ENCODE results near the gene CCDC12.
A peak's percentile ranks its signal among the peaks of the same experiment; 100 is the strongest.

Gene CCDC12

DNA sequence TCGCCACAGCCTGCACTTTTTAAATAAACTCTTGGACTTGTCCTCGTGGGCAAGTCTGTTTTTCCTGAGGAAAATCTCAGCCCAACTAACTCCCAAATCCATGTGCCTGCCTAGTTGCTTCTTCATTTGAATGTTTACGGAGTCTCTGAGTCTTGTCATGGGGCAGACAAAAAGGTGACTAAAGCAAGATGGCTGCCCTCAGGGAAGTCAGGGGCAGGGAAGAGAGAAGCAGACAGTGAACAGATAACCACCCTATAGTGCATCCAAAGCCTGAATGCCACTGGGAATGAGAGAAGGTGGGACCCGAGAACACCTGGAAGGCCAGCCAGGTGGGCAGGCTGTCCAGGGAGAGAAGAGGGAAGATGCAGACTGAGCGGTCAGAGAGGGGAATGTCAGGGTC, 21.4 kb downstream of the CCDC12 start:
- no peak for DNase-seq (ENCODE audit: low spot score)

DNA sequence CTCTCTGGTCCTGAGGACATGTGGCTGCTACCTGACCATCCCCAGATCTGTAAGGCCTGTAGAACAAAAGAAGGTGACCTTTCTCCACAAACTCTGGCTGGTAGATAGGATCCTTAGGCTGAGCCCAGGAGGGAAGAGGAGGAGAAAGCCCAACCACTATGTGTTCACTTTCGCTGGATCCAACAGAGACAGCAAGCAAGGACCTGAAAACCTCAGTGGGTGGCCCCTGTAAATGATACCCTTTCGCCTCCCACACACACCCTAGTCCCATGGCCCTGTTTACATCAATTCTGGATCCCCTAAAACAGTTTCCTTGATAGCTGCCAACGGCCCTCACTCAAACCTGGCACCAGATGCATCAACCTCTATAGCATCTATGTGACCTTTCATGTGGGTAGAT, 22.4 kb downstream of the CCDC12 start:
- no peak for DNase-seq (ENCODE audit: low spot score)

DNA sequence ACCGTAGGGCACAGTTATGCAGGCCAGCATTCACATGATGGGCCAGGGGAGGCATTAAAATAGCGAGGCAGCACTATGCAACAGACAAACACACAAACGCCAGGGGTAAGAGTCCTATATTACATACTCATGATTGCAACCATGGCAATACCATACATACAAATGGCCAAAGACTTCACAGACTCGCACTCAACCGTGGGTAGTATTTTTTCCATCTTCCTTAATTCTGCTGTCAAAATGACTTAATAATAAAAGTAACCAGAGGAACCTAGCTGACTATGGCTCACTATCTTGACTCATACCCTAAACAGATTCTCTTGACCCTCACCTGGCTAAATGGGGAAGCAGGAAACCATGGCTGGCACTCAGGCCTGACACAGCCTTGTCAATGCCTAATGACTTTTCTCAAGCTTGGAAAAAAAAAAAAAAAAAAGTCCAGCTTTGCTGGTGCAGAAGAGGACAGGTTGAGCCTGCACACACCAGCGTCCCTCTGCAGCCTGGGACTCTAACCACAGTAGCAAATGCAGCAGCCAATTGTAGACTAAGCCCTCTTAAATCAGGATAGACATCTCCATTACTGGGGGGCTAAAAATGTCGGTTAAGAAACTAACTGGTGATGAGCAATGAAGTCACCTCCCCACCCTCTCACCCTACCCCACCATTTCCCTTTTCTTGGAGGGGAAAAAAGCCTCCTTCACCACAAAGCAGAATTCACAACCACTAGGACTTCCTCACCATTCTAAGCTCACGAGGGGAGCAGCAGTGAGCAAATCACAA, 23.1 kb downstream of the CCDC12 start:
- DNase-seq (ENCODE audit: low spot score): peak; percentile 65

DNA sequence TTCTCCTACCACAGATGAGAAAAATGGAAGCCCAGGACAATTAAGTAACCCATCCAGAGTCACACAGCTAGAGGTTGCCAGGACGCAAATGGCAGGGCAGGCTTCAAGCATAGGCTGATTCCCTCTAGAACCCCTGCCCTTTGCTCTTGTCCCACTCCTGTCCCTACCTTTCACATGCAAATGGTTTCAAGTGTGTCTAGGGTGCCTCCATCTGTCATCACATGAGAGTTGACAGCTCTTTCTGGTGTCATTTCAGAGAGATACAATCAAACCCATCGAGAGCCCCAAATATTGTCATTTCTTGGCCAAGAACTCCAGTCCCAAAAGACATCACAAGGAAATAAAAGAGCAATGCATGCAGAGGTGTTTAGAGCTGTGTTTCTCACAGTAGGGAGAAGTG, 23.7 kb downstream of the CCDC12 start:
- no peak for DNase-seq (ENCODE audit: low spot score)

DNA sequence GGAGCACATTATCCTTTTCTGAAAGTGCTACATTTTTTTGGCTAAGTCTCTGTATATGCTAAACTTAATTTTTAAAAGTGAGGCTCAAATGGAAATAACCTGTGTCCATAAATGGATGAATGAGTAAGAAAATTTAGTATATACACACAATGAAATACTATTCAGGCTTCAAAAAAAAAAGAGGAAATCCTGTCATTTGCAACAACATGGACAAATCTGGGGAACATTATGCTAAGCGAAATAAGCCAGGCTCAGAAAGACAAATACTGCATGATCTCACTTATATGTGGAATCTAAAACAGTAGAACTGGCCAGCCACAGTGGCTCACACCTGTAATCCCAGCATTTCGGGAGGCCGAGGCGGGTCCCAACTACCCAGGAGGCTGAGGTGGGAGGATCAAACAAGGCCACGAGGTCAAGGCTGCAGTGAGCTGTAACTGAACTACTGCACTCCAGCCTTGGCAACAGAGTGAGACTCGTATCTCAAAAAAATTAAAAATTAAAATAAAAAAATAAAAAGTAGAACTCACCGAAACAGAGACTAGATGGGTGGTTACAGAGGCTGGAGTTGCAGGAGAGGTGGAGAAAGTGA, 25.8 kb downstream of the CCDC12 start:
- no peak for DNase-seq (ENCODE audit: low spot score)

DNA sequence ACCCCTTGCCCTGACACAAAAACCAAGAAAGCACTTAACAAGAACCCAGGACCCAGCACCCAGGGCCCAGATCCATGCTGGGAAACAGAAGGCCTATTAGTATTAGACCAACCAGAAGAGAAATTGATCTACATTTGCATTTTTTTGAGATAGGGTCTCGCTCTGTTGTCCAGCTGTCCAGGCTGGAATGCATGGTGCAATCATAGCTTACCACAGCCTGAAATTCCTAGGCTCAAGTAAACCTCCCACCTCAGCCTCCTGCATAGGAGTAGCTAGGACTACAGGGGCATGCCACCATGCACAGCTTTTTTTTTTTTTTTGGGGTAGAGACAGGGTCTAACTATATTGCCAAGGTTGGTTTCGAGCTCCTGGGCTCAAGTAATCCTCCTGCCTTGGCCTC, 26.4 kb downstream of the CCDC12 start:
- no peak for DNase-seq (ENCODE audit: low spot score)

DNA sequence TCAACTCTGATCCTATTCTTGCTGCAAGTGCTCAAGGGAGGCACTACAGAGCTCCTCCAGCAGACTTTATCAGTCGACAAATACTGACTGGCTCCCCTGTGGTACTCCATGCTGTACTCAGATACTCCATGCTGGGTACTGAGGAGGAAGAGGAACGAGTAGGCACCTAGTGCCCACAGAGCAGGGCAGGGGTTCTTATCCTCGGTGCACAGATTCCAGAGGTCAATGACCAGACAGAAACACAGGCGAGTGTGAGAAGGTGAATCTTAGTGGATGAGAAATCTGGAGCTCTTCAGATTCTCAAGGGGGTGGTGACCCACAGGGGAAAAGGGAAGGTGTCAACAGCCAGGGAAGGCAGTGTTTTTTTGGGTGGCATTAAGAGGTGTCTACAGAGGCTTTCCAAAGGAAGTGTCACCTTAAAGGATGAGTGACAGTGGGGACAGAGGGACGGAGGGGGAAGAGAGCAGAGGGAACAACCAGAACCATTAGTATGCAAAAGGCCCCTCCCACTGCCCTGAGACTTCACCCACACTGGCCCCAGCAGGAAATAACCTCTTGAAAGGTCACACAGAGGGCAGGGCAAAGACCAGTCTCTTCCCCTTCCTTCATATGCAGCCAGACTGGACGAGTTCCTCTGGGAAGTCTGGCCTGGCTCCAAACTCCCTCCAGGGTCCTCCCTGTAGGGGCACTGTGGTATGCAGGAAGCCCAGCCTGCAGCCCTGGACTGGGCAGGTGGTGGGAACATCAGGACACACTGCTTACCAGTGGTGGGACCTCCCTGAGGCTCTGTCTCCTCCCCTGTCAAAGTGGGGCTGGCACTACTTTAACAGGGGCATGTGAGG, 27.5 kb downstream of the CCDC12 start:
- no peak for DNase-seq (ENCODE audit: low spot score)

DNA sequence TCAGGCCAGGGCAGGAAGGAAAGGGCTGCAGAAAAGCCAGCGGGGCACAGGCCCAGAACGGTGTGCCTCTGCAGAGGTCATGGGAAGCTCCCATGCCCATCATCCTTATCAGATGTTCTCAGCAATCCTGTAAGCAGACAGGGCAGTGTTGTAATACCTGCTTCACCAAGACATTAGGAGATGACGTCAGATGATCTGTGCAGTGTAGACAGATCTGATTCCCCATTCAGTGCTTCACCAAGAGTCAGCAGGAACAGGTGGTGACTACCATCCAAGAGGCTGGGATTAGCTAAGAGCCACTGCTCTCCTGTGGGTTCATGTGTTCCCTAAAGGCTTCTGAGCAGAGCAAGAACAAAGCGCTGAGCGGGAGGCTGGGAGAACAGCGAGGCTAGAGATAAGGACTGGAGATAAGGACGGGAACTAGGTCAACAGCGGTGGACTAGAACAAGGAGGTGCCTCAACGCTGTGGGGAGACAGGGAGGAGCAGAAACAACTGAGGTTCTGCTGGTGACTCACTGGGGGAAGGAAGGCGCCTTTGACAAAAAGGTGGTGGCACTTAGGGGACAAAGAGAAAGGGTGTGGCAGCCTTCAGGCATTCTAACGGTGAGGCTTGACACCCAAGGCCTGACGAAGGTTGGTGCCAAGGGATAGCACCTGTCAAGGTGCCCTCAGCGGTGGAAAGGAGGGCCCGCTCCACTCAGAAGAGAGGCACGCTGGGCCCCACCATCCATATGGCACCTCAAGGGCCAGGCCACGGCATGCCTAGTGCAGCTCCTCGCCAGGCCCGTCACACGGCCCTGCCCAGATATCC, 28.4 kb downstream of the CCDC12 start:
- DNase-seq (ENCODE audit: low spot score): no peak

DNA sequence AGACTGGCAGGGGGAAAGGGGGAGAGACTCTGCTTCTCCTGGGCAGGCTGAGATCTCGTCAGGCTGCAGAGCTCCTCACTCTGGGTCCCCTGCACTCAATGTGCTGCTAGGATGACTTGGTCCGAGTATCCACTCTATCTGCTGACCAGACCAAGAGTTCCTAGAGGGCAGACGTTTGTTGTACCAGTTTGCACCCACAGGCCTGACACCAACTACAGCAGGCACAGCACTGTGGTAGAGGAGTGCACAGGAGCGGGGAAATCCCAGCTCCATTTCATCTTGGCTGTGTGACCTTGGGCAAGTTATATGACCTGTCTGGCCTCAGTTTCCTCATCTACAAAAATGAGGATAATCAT, 29.0 kb downstream of the CCDC12 start:
- no peak for DNase-seq (ENCODE audit: low spot score)

DNA sequence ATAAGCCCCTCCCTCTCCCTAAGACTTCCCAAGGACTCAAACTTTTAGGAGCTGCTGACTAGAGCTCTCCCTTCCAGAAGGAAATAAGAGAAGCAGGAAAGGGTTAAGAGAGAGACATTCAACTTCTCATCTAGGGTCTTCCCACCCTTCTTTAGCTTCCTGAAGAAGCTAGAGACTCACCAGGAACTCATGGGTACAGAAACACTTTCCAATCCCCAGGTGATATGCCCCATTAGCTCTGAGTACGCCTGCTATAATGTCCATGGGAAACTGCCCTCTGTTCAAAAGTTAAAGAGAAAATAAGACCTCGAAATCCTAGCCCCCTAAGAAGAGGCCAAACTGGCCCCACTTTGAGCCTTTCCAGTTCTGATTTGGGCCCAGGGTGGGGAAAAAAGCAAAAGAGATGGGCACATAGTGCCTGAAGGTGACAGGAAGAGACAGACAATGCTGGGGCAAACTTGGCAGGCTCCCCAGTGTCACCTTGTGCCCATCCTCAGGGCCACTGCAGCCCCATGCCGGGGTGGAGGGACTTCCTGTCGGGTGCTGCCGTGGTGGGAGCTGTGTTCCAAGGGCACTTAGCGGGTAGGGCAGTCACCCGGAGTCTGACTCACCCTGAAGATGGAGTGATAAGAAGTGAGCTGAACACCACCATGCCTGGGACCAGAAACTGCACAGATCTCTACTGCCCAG, 29.5 kb downstream of the CCDC12 start:
- DNase-seq (ENCODE audit: low spot score): no peak

DNA sequence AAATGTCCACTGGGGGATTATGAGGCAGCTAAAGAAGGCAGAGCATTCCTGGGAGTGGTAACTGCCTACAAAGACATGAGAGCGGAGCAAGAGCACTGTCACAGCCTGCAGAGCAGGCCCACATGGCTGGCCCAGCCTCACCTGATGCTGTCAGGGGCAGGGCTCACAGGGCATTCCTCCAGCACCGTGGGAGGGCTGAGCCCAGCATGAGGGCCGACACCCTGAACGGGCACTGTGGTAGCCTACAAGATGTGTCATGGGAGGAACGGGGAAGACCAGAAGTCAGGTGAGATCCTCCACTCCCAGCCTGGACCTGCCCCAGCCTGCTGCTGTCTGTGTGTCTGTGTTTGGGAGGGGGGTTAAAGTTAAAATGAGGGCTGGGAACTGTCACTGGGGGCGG, 30.1 kb downstream of the CCDC12 start:
- no peak for DNase-seq (ENCODE audit: low spot score)

DNA sequence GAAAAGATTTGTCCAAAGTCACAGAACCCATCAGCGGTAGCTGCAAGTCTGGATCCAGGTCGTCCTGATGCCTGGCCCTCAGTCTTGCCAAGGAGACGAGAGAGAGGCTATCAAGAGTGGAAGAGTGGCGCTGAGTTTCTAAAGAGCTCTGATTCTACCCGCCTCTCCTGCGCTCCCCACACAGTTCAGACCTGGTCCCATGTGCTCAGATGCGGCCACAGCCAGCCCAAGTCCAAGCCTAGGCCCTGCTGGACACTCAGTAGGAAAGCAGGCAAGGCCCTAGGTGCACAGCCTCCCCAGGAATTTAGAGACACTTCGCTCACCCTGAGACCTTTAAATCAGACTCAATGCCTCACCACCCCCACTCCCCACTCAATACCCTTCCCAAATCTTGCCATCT, 32.4 kb downstream of the CCDC12 start:
- no peak for DNase-seq (ENCODE audit: low spot score)

DNA sequence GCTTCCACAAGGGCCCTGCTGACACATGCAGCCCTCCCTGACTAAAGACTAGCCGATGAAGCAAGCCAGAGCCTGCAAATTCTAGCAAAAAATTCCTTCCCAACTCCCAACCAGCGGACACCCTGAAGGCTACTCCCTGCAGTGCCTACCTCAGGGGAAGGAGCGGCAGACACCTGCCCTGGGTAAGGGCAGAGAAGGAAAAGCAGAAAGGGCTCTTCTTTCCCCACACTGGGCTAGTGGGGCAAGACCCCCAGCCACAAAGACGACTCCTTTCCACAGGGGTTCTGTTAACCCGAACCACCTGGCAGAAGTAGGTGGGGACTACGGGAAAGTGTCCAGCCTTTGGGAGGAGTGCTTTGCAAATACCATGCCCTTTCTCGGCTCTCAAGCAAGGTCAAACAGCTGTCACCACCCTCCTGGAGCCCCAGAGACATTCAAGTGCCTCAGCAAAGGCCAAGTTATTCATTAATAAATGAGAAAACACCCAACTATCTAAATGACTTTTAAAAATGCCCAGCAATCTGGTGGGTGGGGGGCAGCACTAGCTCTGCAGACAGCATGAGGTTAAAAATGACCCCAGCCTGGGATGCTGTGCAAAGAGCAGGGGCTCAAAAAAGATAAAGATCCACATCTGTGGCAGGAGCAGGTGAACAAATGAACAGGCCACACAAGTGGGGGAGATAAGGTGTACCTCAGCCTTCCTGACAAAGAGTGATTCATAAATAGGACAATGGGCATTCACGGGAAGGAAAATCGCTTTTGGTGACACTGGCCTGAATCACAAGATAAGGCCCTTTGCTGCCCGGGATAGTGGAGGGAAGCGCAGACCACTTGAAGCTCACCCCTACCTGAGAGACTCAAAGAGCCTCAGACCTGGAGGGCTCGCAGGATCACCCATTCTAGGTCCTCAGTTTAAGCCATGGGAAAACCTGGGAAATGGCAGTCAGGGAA, 33.0 kb downstream of the CCDC12 start:
- DNase-seq (ENCODE audit: low spot score): no peak

DNA sequence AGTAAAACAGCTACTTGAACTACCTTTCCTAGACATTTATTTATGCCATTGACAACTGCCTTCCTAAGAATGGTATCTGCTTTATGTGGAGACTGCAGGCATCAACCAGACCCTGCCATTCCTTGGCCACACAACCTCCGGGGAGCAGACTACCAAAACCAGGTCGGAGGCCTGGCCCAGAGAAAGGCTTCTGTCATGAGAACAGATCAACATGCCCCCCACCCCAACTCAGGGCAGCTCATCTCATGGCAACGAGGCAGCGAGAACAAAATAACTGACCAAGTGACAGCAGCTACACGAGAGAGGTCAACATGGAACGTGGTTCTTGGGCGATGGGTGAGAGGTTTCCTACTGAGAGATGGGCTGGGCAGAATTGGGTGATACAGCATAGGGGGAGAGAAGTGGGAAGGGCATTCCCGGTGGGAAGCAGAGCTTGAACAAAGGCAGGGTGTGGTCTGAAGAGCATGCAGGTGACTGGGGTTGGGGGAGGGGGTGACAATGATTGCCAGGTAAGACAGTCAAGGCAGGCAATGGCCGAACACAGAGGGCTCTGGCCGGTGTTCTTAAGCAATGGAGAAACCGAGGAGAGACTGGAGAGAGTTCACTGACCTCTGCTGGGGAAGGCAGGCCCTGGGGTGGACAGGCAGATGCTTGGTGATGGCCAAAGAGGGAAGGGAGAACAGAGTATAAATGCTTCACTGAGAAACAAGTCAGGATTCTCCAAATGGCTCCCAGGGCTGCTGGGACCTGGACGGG, 33.9 kb downstream of the CCDC12 start:
- no peak for DNase-seq (ENCODE audit: low spot score)

DNA sequence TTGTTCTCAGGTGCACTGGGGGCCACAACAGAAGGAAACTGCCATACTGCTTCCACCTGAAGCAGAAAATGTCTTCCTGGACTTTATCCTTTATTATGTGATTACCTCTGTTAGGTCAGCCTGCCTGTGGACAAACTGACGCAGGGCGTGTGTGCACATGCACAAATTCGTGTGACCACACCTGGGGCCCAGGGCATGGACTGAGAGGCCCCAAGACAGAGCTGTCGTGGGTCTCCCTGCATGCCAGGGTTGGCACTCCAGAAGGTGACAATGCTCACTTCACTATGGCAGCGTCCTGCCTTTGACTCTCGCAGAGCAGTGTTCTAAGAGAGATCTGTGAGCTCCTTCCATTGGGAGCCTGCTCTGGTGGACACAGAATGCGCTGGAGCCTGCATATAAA, 34.5 kb downstream of the CCDC12 start:
- no peak for DNase-seq (ENCODE audit: low spot score)

DNA sequence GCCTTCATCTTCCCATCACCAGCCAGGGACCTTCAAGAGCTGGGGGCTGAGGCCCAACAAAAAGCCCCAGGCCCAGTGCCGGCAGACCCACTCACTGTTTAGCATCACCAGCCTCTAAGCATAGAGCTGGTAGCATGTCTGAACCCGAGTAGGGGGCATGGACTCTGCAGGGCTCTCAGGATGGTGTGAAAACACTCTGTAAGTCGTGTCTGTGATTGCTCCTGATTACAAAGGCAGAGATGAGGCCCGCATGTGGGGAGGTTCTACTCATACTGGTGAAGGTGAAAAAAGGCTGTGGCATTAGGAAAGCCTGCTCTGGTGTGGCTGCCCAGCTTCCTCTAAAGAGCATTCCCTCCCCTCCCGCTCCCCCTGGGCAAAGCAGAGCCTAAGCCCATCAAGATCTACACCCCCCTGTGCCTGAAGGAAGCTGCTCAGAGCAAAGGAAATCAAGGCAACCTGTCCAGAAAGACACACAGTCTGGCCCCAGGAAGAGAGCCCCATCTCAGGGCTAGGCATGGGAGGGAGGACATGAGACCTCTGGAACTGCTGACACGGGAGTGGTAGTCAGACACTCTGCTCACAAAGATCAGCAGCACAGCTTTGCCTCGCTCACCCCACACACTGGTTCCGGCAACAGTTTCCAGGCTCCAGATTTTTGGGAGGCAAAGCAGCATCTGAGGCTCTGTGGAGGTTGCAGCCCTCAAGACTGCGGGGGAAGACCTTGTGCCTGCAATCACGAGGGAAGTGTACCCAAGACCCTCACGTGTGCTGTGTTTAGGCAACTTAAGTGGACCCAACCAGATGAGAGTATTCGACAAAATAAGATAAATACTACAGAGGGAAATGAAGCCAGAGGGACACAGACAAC, 36.7 kb downstream of the CCDC12 start:
- no peak for DNase-seq (ENCODE audit: low spot score)

DNA sequence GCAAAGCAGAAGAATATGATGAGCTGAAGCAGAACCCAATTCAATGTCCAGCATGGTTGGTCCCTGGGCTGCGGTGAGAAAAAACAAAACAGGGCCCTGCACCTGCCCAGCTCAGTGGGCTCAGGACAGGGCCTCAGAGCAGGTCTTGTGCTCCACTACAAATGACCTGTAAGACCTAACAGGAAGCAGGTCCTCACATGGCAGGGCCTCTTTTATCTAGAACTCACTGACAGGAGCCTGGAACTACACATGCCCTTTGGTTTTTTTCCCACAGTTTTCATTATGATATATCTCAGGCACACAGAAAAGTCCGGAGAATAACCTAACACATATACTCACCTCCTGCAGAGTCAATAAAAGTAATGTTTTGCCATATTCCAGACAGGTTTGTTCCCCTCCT, 38.4 kb downstream of the CCDC12 start:
- no peak for DNase-seq (ENCODE audit: low spot score)

DNA sequence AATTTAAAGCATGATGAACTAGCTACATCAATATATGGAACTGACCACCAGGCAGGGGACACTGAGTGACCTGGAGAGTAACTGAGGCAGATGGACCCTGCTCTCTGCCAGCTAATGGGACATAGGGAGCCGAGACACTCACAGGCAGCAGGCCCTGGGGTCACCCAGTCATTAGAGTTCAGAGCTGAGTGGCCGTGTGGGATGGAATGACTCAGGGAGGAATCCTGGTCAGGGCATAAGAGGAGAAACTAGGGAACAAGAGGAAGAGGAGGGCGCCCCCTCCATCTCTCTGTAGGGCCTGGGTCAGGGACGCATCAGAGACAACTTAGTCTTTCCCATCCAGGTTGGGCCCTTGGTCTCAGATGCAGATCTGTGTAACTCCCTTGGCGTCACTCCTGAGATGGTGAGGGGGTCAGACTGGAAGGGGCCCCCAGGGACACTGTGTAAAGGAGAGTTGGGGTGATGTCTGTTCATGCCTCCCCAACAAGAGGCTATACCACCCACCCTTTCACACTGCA, 39.8 kb downstream of the CCDC12 start:
- DNase-seq (ENCODE audit: low spot score): no peak

All from germinal center (tissue), 1 donor.